Natural killer cell treated with Interleukin-12 subunit alpha and Interleukin-12 subunit beta and Interleukin-15 and Interleukin-18, amount 100 ng/mL, for 72 hours (primary cell): Measurements from ENCODE around the gene TMPO. TPM values are rescaled to one million over a fixed set of nuclear protein-coding genes. Genes with fewer than 3 reads are reported as not detected.
A peak's percentile ranks its signal among the peaks of the same experiment; 100 is the strongest.
"Not testable (repeated sequence)": the region's sequence is repeated elsewhere in the genome, so short reads cannot be mapped to it uniquely, and the experiment has no call there.

Experiments
- ATAC-seq, 2 donors: fragments of 150-1000 bp; cut with Tn5 transposase in 1 of 2; sonication (Bioruptor Pico), chemical (Tn5 transposase) in 1 of 2; 2 replicates each; pipeline ENCODE4 v1.10.0; 2021
- DNase-seq: peaks from one replicate; pipeline ENCODE4 v3.0.0; 2022; ENCODE audit warnings: low spot score
- H3K27ac Mint-ChIP-seq, 2 donors: 1 replicate in 1 of 2; 2 replicates in 1 of 2; pipeline ENCODE4 v1.8.0; 2022; ENCODE audit warnings: mixed read lengths in 2 of 2, mild to moderate bottlenecking in 1 of 2, moderate library complexity in 1 of 2
- H3K27me3 Mint-ChIP-seq, 2 donors: 1 replicate in 1 of 2; 2 replicates in 1 of 2; pipeline ENCODE4 v1.8.0; 2022; ENCODE audit warnings: mixed read lengths in 2 of 2
- H3K36me3 Mint-ChIP-seq: one replicate; pipeline ENCODE4 v1.8.0; 2022; ENCODE audit warnings: mixed read lengths
- H3K4me1 Mint-ChIP-seq, 2 donors: 1 replicate in 1 of 2; 2 replicates in 1 of 2; pipeline ENCODE4 v1.8.0; 2022; ENCODE audit warnings: low read depth in 2 of 2, mixed read lengths in 2 of 2, mild to moderate bottlenecking in 1 of 2
- H3K4me3 Mint-ChIP-seq: one replicate; pipeline ENCODE4 v1.8.0; 2022; ENCODE audit warnings: mixed read lengths
- H3K9me3 Mint-ChIP-seq: 2 replicates; pipeline ENCODE4 v1.8.0; 2022; ENCODE audit warnings: mixed read lengths
- total RNA-seq, 2 donors: library from RNA; stranded (reverse); gene quantifications; one replicate each; pipeline ENCODE4 v1.2.3, GENCODE V29; 2022

Gene TMPO
- total RNA-seq, 2 donors from 2014 or later, result 147 to 219 TPM

GRCh38 chr12:98490501-98491453 lies 24.6 kb upstream of the TMPO start:
- Mint-ChIP-seq H3K9me3 (no peaks in the 10 kb centered on the region), H3K4me3 (peak overlapping the region; percentile 30), H3K4me1 (peaks cover 4 to 6% of the 10 kb centered on the region in 2 donors), H3K27ac (no peak overlapping the region), H3K27me3 (peaks cover 0 to 2% of the 10 kb centered on the region in 2 donors), H3K36me3 (no peaks in the 10 kb centered on the region)
- ATAC-seq (peak; percentile 76 to 82), DNase-seq (peak; percentile 74)

- H3K27ac Mint-ChIP-seq, result no peak overlapping the region
- H3K4me3 Mint-ChIP-seq, result no peak overlapping the region
- no peaks in the 10 kb centered on the region for H3K36me3 Mint-ChIP-seq
- peaks cover 4 to 12% of the 10 kb centered on the region in 2 donors for H3K4me1 Mint-ChIP-seq
- ATAC-seq (no peak), DNase-seq (no peak)
- no peaks in the 10 kb centered on the region for H3K9me3 Mint-ChIP-seq
- no peaks in the 10 kb centered on the region for H3K27me3 Mint-ChIP-seq
Observed at GRCh38 chr12:98492580-98493140, 22.7 kb upstream of the TMPO start.

- Mint-ChIP-seq H3K4me3 (peak overlapping the region; percentile 55), H3K4me1 (peaks cover 26 to 28% of the 10 kb centered on the region in 2 donors), H3K27ac (peak overlapping the region; percentile 100)
- H3K27me3 Mint-ChIP-seq, H3K9me3 Mint-ChIP-seq, DNase-seq, ATAC-seq, H3K36me3 Mint-ChIP-seq: not testable (repeated sequence)
Observed at GRCh38 chr12:98501266-98501629, 14.1 kb upstream of the TMPO start.

- H3K36me3 Mint-ChIP-seq, result peaks cover 9% of the 10 kb centered on the region
- H3K4me1 Mint-ChIP-seq, result peaks cover 25 to 26% of the 10 kb centered on the region in 2 donors
- peak; percentile 80 to 84 for ATAC-seq
- DNase-seq, result peak; percentile 87
- no peaks in the 10 kb centered on the region for H3K9me3 Mint-ChIP-seq
- no peaks in the 10 kb centered on the region for H3K27me3 Mint-ChIP-seq
- peak overlapping the region; percentile 100 for H3K27ac Mint-ChIP-seq
- H3K4me3 Mint-ChIP-seq, result peak overlapping the region; percentile 98
Observed at GRCh38 chr12:98503342-98503591, 12.1 kb upstream of the TMPO start.

- peak overlapping the region; percentile 100 for H3K27ac Mint-ChIP-seq
- peaks cover 9% of the 10 kb centered on the region for H3K36me3 Mint-ChIP-seq
- ATAC-seq (peak; percentile 93 to 95), DNase-seq (peak; percentile 96)
- H3K9me3 Mint-ChIP-seq, result no peaks in the 10 kb centered on the region
- peak overlapping the region; percentile 98 for H3K4me3 Mint-ChIP-seq
- peaks cover 24 to 25% of the 10 kb centered on the region in 2 donors for H3K4me1 Mint-ChIP-seq
- no peaks in the 10 kb centered on the region for H3K27me3 Mint-ChIP-seq
Observed at GRCh38 chr12:98503592-98504367, 11.6 kb upstream of the TMPO start.

GRCh38 chr12:98504368-98504617 lies 11.1 kb upstream of the TMPO start:
- Mint-ChIP-seq H3K27ac (peak overlapping the region; percentile 100), H3K4me1 (peaks cover 24 to 25% of the 10 kb centered on the region in 2 donors), H3K36me3 (peaks cover 9% of the 10 kb centered on the region), H3K4me3 (peak overlapping the region; percentile 98), H3K9me3 (no peaks in the 10 kb centered on the region), H3K27me3 (no peaks in the 10 kb centered on the region)
- DNase-seq (no peak), ATAC-seq (peak in 1 of 2 donors; percentile 2)

GRCh38 chr12:98509063-98509462 lies 6.3 kb upstream of the TMPO start:
- peaks cover 16 to 26% of the 10 kb centered on the region in 2 donors for H3K4me1 Mint-ChIP-seq
- no peak for DNase-seq
- ATAC-seq, result no peak
- H3K4me3 Mint-ChIP-seq, result no peak overlapping the region
- H3K27me3 Mint-ChIP-seq, result no peaks in the 10 kb centered on the region
- peaks cover 10% of the 10 kb centered on the region for H3K36me3 Mint-ChIP-seq
- H3K27ac Mint-ChIP-seq, result no peak overlapping the region
- H3K9me3 Mint-ChIP-seq, result no peaks in the 10 kb centered on the region

GRCh38 chr12:98511806-98512205 lies 3.6 kb upstream of the TMPO start:
- H3K27me3 Mint-ChIP-seq, H3K4me3 Mint-ChIP-seq, ATAC-seq, H3K9me3 Mint-ChIP-seq, H3K27ac Mint-ChIP-seq, DNase-seq: not testable (repeated sequence)
- peaks cover 17 to 20% of the 10 kb centered on the region in 2 donors for H3K4me1 Mint-ChIP-seq
- H3K36me3 Mint-ChIP-seq, result peaks cover 13% of the 10 kb centered on the region

GRCh38 chr12:98513379-98514322 lies 1.7 kb upstream of the TMPO start:
- H3K9me3 Mint-ChIP-seq, result no peaks in the 10 kb centered on the region
- ATAC-seq (no peak), DNase-seq (no peak)
- peak overlapping the region; percentile 66 to 99 for H3K27ac Mint-ChIP-seq
- H3K4me1 Mint-ChIP-seq, result peaks cover 17 to 20% of the 10 kb centered on the region in 2 donors
- H3K27me3 Mint-ChIP-seq, result no peaks in the 10 kb centered on the region
- H3K4me3 Mint-ChIP-seq, result peak overlapping the region; percentile 95
- H3K36me3 Mint-ChIP-seq, result peaks cover 13% of the 10 kb centered on the region

- H3K4me3 Mint-ChIP-seq, result peak overlapping the region; percentile 95
- H3K4me1 Mint-ChIP-seq, result peaks cover 21 to 32% of the 10 kb centered on the region in 2 donors
- no peak for ATAC-seq
- H3K36me3 Mint-ChIP-seq, result peaks cover 13% of the 10 kb centered on the region
- H3K27me3 Mint-ChIP-seq, result no peaks in the 10 kb centered on the region
- H3K9me3 Mint-ChIP-seq, result no peaks in the 10 kb centered on the region
- no peak for DNase-seq
- peak overlapping the region; percentile 66 to 99 for H3K27ac Mint-ChIP-seq
Observed at GRCh38 chr12:98514982-98515286, 456 bp upstream of the TMPO start.

GRCh38 chr12:98516111-98516873 lies 902 bp downstream of the TMPO start:
- H3K4me3 Mint-ChIP-seq, result peak overlapping the region; percentile 99
- peak overlapping the region; percentile 97 to 99 for H3K27ac Mint-ChIP-seq
- H3K36me3 Mint-ChIP-seq, result peaks cover 13% of the 10 kb centered on the region
- H3K4me1 Mint-ChIP-seq, result peaks cover 28 to 42% of the 10 kb centered on the region in 2 donors
- ATAC-seq, result peak; percentile 77 to 85
- H3K27me3 Mint-ChIP-seq, result no peaks in the 10 kb centered on the region
- no peaks in the 10 kb centered on the region for H3K9me3 Mint-ChIP-seq
- peak; percentile 93 for DNase-seq

- DNase-seq (no peak), ATAC-seq (no peak)
- Mint-ChIP-seq H3K9me3 (no peaks in the 10 kb centered on the region), H3K4me3 (peak overlapping the region; percentile 99), H3K27ac (peak overlapping the region; percentile 74 to 99), H3K36me3 (peaks cover 6% of the 10 kb centered on the region), H3K27me3 (no peaks in the 10 kb centered on the region), H3K4me1 (peaks cover 31 to 41% of the 10 kb centered on the region in 2 donors)
Observed at GRCh38 chr12:98519257-98519907, 4.0 kb downstream of the TMPO start.
